Transverse colon (tissue), 4 donors: ENCODE results near the gene SEC14L2.

Source experiments
- CTCF ChIP-seq, 5 experiments: fragments of 200-600 bp in 3 of 5; fragments of 450-650 bp in 2 of 5; sonication (generic) in 3 of 5; IDR thresholded peaks; 1 replicate in 2 of 5; 2 replicates in 3 of 5; pipeline ENCODE4 v1.5.1; 2016 to 2017; ENCODE audit warnings: antibody characterized with exemption in 5 of 5, inconsistent platforms in 3 of 5, mild to moderate bottlenecking in 2 of 5, moderate library complexity in 1 of 5
- POLR2AphosphoS5 ChIP-seq, 3 donors: sonication (generic); formaldehyde crosslinking; IDR thresholded peaks; one replicate each; pipeline ENCODE4 v1.6.1; 2016; ENCODE audit warnings: antibody characterized with exemption in 3 of 3

- TF ChIP-seq CTCF (IDR thresholded peaks at IDR 0.05): no peak
- TF ChIP-seq POLR2AphosphoS5 (IDR thresholded peaks at IDR 0.05): no peak
Measured at GRCh38 chr22:30474121-30474520, 77.3 kb downstream of the SEC14L2 start.
